SK-N-SH (cell line): ENCODE data around the gene IQGAP2. TPM values are rescaled to one million over a fixed set of nuclear protein-coding genes. Genes with fewer than 3 reads are reported as not detected.

ENCODE experiments used
- CTCF ChIA-PET: fragments of 300-600, 350-600 bp; formaldehyde crosslinking; extraction: SDS; loops from one replicate; lab custom pipeline; 2021; lab: Yijun Ruan, JAX
- POLR2A ChIA-PET: fragments of 350-600 bp; sonication (Branson Sonifier 250); formaldehyde crosslinking; extraction: SDS; loops from one replicate; lab custom pipeline; 2020; ENCODE audit warnings: antibody characterized with exemption, inconsistent platforms; lab: Yijun Ruan, JAX
- DNase-seq: peaks from one replicate; pipeline ENCODE4 v3.0.0; 2012
- H2AFZ ChIP-seq: fragments of 200-600 bp; sonication (generic); 2 replicates; pipeline ENCODE4 v1.8.1; 2016; ENCODE audit warnings: antibody characterized with exemption, mild to moderate bottlenecking, low read depth
- H3F3A ChIP-seq: fragments of 200-600 bp; sonication (generic); replicated peaks from 2 replicates; pipeline ENCODE3; 2016; ENCODE audit warnings: antibody characterized with exemption, mild to moderate bottlenecking; ENCODE audit not compliant: insufficient read depth
- H3K27ac ChIP-seq, 2 experiments: fragments of 200-500 bp in 1 of 2; fragments of 200-600 bp in 1 of 2; sonication (Bioruptor generic) in 1 of 2; sonication (generic), shearing (Covaris generic) in 1 of 2; 2 replicates each; pipeline versions ENCODE4 v1.5.1 to v1.6.1; 2014 to 2016; ENCODE audit warnings: low read depth in 2 of 2, inconsistent platforms in 1 of 2, low read length in 1 of 2, mild to moderate bottlenecking in 1 of 2, mixed read lengths in 1 of 2
- H3K27me3 ChIP-seq: fragments of 200-600 bp; sonication (generic), shearing (Covaris generic); 2 replicates; pipeline ENCODE4 v1.6.1; 2016; ENCODE audit warnings: mixed run types; ENCODE audit not compliant: insufficient read depth
- H3K36me3 ChIP-seq, 2 experiments: fragments of 200-500 bp in 1 of 2; fragments of 200-600 bp in 1 of 2; sonication (Bioruptor generic) in 1 of 2; sonication (generic) in 1 of 2; replicated peaks in 1 of 2; 2 replicates each; pipeline versions ENCODE3 to v1.5.1; 2014 to 2016; ENCODE audit warnings: low read length in 1 of 2, mild to moderate bottlenecking in 1 of 2; ENCODE audit not compliant: insufficient read depth in 2 of 2, control insufficient read depth in 1 of 2
- H3K4me1 ChIP-seq, 2 experiments: fragments of 200-500 bp in 1 of 2; fragments of 200-600 bp in 1 of 2; sonication (Bioruptor generic) in 1 of 2; sonication (generic), shearing (Covaris generic) in 1 of 2; 2 replicates each; pipeline versions ENCODE4 v1.5.1 to v1.6.1; 2014 to 2016; ENCODE audit warnings: low read depth in 1 of 2, low read length in 1 of 2, mixed run types in 1 of 2; ENCODE audit not compliant: insufficient read depth in 2 of 2, control insufficient read depth in 1 of 2
- H3K4me2 ChIP-seq: fragments of 200-600 bp; sonication (generic), shearing (Covaris generic); 2 replicates; pipeline ENCODE4 v1.6.1; 2017; ENCODE audit warnings: mixed run types
- H3K4me3 ChIP-seq, 2 experiments: fragments of 200-500 bp in 1 of 2; fragments of 200-600 bp in 1 of 2; sonication (Bioruptor generic) in 1 of 2; sonication (generic), shearing (Covaris generic) in 1 of 2; 2 replicates each; pipeline versions ENCODE4 v1.5.1 to v1.8.1; 2014 to 2016; ENCODE audit warnings: low read depth in 2 of 2, inconsistent platforms in 1 of 2, low read length in 1 of 2, mild to moderate bottlenecking in 1 of 2, mixed read lengths in 1 of 2, moderate library complexity in 1 of 2
- H3K79me2 ChIP-seq: fragments of 200-600 bp; sonication (generic); 2 replicates; pipeline ENCODE4 v1.8.1; 2017; ENCODE audit warnings: mild to moderate bottlenecking; ENCODE audit not compliant: insufficient read depth
- H3K9ac ChIP-seq: fragments of 200-600 bp; sonication (generic); 2 replicates; pipeline ENCODE4 v1.6.1; 2017; ENCODE audit warnings: mixed run types
- H3K9me2 ChIP-seq: fragments of 200-600 bp; sonication (generic); 2 replicates; pipeline ENCODE4 v1.6.1; 2017; ENCODE audit warnings: mixed run types
- H3K9me3 ChIP-seq: fragments of 200-600 bp; sonication (generic); 2 replicates; pipeline ENCODE4 v1.6.1; 2017; ENCODE audit warnings: mixed run types, mild to moderate bottlenecking, moderate library complexity
- H4K20me1 ChIP-seq: fragments of 200-600 bp; sonication (generic); 2 replicates; pipeline ENCODE4 v1.6.1; 2017; ENCODE audit warnings: mild to moderate bottlenecking, mixed run types; ENCODE audit not compliant: insufficient read depth
- CHD2 ChIP-seq: fragments of 150-350 bp; IDR thresholded peaks from 2 replicates; pipeline ENCODE4 v1.6.1; 2018; ENCODE audit warnings: low read length; ENCODE audit not compliant: partially characterized antibody
- EP300 ChIP-seq, 2 experiments: IDR thresholded peaks; 2 replicates each; pipeline versions ENCODE4 v1.4.0 to v1.6.1; 2012; ENCODE audit warnings: borderline replicate concordance in 1 of 2, low read depth in 1 of 2, low read length in 1 of 2
- FOXJ3 ChIP-seq: sonication (generic); formaldehyde crosslinking; IDR thresholded peaks from 2 replicates; pipeline ENCODE4 v1.5.1; 2020; ENCODE audit warnings: mild to moderate bottlenecking, missing genetic modification reagents
- FOXM1 ChIP-seq: IDR thresholded peaks from 2 replicates; pipeline ENCODE4 v1.4.0; 2012; ENCODE audit warnings: low read depth, mild to moderate bottlenecking
- IRF3 ChIP-seq: fragments of 150-350 bp; IDR thresholded peaks from 2 replicates; pipeline ENCODE4 v1.6.1; 2016; ENCODE audit warnings: mild to moderate bottlenecking, low read depth, low read length
- POLR2AphosphoS5 ChIP-seq: IDR thresholded peaks from 2 replicates; pipeline ENCODE4 v1.6.1; 2012; ENCODE audit warnings: low read depth, low read length
- RAD21 ChIP-seq: IDR thresholded peaks from 2 replicates; pipeline ENCODE4 v1.6.1; 2012; ENCODE audit warnings: mild to moderate bottlenecking, low read length
- RFX5 ChIP-seq: IDR thresholded peaks from 2 replicates; pipeline ENCODE4 v1.6.1; 2012; ENCODE audit warnings: mild to moderate bottlenecking, improper control_type of control experiment, low read length
- TAF1 ChIP-seq: IDR thresholded peaks from 2 replicates; pipeline ENCODE4 v1.6.1; 2012; ENCODE audit warnings: low read depth, mild to moderate bottlenecking, low read length, moderate library complexity, borderline replicate concordance
- TCF12 ChIP-seq: IDR thresholded peaks from 2 replicates; pipeline ENCODE4 v1.4.0; 2012
- WGBS: methylation state at CpG from one replicate; pipeline ENCODE4 v1.1.6; 2017; ENCODE audit warnings: low lambda C conversion rate; 5-methylcytosine and 5-hydroxymethylcytosine counted together
- polyA plus RNA-seq, 3 experiments: library from polyadenylated mRNA; depleted of rRNA; stranded (reverse); fragments of >200 nt; gene quantifications; 2 replicates each; pipeline ENCODE4 v1.2.3, GENCODE V29; 2012
- TF ChIP-seq, protein P1 (sequence below): fragments of 200-600 bp; sonication (generic); IDR thresholded peaks from 2 replicates; pipeline ENCODE4 v1.6.1; 2017; ENCODE audit warnings: antibody characterized with exemption, mild to moderate bottlenecking, moderate library complexity
- TF ChIP-seq, protein P2 (sequence below): IDR thresholded peaks from 2 replicates; pipeline ENCODE4; 2012
- TF ChIP-seq, protein P3 (sequence below): fragments of 150-350 bp; IDR thresholded peaks from 2 replicates; pipeline ENCODE4 v1.6.1; 2017; ENCODE audit warnings: antibody characterized with exemption, low read length, low read depth, borderline replicate concordance
- TF ChIP-seq, protein P4 (sequence below): IDR thresholded peaks from 2 replicates; pipeline ENCODE4 v1.4.0; 2012; ENCODE audit warnings: low read depth, borderline replicate concordance

Gene IQGAP2
- polyA plus RNA-seq, 1 of the 3 experiments (the other 2 are of a cell fraction) = 2.1 TPM

- no peaks in the 10 kb centered on the region for H3K79me2 ChIP-seq
- CTCF ChIA-PET = interaction anchor here (2.0 kb wide), 2 partner anchors 11 to 152 kb away, joined by 5 read pairs; partner anchors contain the start of gene IQGAP2
- H2AFZ ChIP-seq = no peak overlapping the region
- H3K9me3 ChIP-seq = no peaks in the 10 kb centered on the region
- DNase-seq = no peak
- H3K4me2 ChIP-seq = no peak overlapping the region
- H3K9ac ChIP-seq = no peak overlapping the region
- no peaks in the 10 kb centered on the region for H3K27me3 ChIP-seq
- H3K4me1 ChIP-seq = no peaks in the 10 kb centered on the region
- no peaks in the 10 kb centered on the region for H3K36me3 ChIP-seq
- H4K20me1 ChIP-seq = no peaks in the 10 kb centered on the region
- POLR2A ChIA-PET = no interaction called here
- no peaks in the 10 kb centered on the region for H3K9me2 ChIP-seq
- H3K27ac ChIP-seq = no peak overlapping the region
- 79% methylated on average over 4 of the region's 4 CpGs for WGBS
- TF ChIP-seq FOXM1 (no peak), CHD2 (no peak), RAD21 (no peak), IRF3 (no peak), TCF12 (no peak), POLR2AphosphoS5 (no peak)
- TF ChIP-seq, protein P1, sequence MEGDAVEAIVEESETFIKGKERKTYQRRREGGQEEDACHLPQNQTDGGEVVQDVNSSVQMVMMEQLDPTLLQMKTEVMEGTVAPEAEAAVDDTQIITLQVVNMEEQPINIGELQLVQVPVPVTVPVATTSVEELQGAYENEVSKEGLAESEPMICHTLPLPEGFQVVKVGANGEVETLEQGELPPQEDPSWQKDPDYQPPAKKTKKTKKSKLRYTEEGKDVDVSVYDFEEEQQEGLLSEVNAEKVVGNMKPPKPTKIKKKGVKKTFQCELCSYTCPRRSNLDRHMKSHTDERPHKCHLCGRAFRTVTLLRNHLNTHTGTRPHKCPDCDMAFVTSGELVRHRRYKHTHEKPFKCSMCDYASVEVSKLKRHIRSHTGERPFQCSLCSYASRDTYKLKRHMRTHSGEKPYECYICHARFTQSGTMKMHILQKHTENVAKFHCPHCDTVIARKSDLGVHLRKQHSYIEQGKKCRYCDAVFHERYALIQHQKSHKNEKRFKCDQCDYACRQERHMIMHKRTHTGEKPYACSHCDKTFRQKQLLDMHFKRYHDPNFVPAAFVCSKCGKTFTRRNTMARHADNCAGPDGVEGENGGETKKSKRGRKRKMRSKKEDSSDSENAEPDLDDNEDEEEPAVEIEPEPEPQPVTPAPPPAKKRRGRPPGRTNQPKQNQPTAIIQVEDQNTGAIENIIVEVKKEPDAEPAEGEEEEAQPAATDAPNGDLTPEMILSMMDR = no peak
- TF ChIP-seq, protein P2, sequence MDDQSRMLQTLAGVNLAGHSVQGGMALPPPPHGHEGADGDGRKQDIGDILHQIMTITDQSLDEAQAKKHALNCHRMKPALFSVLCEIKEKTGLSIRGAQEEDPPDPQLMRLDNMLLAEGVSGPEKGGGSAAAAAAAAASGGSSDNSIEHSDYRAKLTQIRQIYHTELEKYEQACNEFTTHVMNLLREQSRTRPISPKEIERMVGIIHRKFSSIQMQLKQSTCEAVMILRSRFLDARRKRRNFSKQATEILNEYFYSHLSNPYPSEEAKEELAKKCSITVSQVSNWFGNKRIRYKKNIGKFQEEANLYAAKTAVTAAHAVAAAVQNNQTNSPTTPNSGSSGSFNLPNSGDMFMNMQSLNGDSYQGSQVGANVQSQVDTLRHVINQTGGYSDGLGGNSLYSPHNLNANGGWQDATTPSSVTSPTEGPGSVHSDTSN = no peak
- no peak overlapping the region for H3K4me3 ChIP-seq
- no peaks in the 10 kb centered on the region for H3F3A ChIP-seq
Observed at GRCh38 chr5:76555114-76555513, 152.0 kb downstream of the IQGAP2 start.

DNA sequence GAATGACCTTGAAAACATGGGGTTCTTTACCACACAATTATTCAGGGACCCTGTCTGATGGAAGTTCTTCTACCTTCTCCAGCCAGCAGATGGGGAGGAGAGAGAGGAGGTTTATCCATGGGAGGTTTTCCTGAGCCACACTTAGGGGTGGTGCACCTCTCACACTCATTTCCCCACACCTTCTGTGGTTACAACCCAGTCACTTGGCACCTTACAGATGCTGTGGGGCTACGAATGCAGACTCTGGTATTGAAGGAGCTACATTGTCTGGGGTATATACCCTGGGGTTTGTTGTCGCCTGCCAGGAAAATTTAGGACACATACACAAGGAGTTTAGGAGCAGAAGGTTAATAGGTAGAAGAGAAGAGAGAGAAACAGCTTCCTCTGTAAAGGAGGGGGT, 152.6 kb downstream of the IQGAP2 start:
- Histone ChIP-seq H4K20me1 (no peaks in the 10 kb centered on the region), H3K4me3 (no peak overlapping the region), H3K4me2 (no peak overlapping the region), H3K27me3 (no peaks in the 10 kb centered on the region), H3K27ac (no peak overlapping the region), H2AFZ (no peak overlapping the region), H3K9ac (no peak overlapping the region), H3K4me1 (no peaks in the 10 kb centered on the region), H3K9me2 (no peaks in the 10 kb centered on the region), H3K9me3 (no peaks in the 10 kb centered on the region), H3K36me3 (no peaks in the 10 kb centered on the region), H3K79me2 (no peaks in the 10 kb centered on the region), H3F3A (no peaks in the 10 kb centered on the region)
- ChIA-PET POLR2A (no interaction called here), CTCF (interaction anchor here (2.0 kb wide), 2 partner anchors 11 to 152 kb away, joined by 5 read pairs; partner anchors contain the start of gene IQGAP2)
- no peak for TF ChIP-seq FOXJ3 (CRISPR knock-in tag)
- TF ChIP-seq, protein P3, sequence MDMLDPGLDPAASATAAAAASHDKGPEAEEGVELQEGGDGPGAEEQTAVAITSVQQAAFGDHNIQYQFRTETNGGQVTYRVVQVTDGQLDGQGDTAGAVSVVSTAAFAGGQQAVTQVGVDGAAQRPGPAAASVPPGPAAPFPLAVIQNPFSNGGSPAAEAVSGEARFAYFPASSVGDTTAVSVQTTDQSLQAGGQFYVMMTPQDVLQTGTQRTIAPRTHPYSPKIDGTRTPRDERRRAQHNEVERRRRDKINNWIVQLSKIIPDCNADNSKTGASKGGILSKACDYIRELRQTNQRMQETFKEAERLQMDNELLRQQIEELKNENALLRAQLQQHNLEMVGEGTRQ = no peak
- TF ChIP-seq TAF1 = no peak
- TF ChIP-seq, protein P4, sequence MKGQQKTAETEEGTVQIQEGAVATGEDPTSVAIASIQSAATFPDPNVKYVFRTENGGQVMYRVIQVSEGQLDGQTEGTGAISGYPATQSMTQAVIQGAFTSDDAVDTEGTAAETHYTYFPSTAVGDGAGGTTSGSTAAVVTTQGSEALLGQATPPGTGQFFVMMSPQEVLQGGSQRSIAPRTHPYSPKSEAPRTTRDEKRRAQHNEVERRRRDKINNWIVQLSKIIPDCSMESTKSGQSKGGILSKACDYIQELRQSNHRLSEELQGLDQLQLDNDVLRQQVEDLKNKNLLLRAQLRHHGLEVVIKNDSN = no peak
- no peak for TF ChIP-seq EP300 (IDR thresholded peaks at IDR 0.05; ENCODE audit: borderline replicate concordance in 1 of 2, low read depth in 1 of 2, low read length in 1 of 2)
- TF ChIP-seq RFX5 = no peak
- 40% methylated on average over 2 of the region's 2 CpGs for WGBS
- no peak for DNase-seq
